Fibroblast of lung (primary cell): ENCODE results near the gene CLOCK.

Experiments
- CTCF ChIP-seq, 2 donors: IDR thresholded peaks in 1 of 2; conservative IDR thresholded peaks in 1 of 2; 1 replicate in 1 of 2; 2 replicates in 1 of 2; pipeline ENCODE4 v1.5.1; 2011 to 2012; ENCODE audit warnings: low read length in 2 of 2, control low read depth in 1 of 2, inconsistent platforms in 1 of 2, low read depth in 1 of 2, mild to moderate bottlenecking in 1 of 2
- EZH2 ChIP-seq: IDR thresholded peaks from 2 replicates; pipeline ENCODE4 v1.5.1; 2012; ENCODE audit warnings: low read length, control low read depth, mild to moderate bottlenecking; ENCODE audit errors: missing control alignments

GRCh38 chr4:55393461-55394320 lies 153.0 kb downstream of the CLOCK start:
- TF ChIP-seq CTCF (conservative IDR thresholded peaks at IDR 0.05 in 1 of 2, IDR thresholded peaks at IDR 0.05 in 1 of 2; ENCODE audit: low read depth in 1 of 2, low read length in 2 of 2) (no peak), EZH2 (no peak)
